ENCODE data around the gene KRT8. TPM values are rescaled to one million over a fixed set of nuclear protein-coding genes. Genes with fewer than 3 reads are reported as not detected.

The KRT8 gene
- total RNA-seq, 1 donor from 2014 or later, result 194 TPM

GRCh38 chr12:52946797-52947547 lies 42.1 kb upstream of the KRT8 start:
- peaks cover 56% of the 10 kb centered on the region for H3K4me1 Mint-ChIP-seq (ENCODE audit: unreplicated experiment)
- peaks cover 26% of the 10 kb centered on the region for H3K36me3 Mint-ChIP-seq (ENCODE audit: low read depth, unreplicated experiment)
- H3K27ac Mint-ChIP-seq (ENCODE audit: unreplicated experiment), result no peak overlapping the region
- TF ChIP-seq CTCF (IDR thresholded peaks at IDR 0.05; ENCODE audit: unreplicated experiment), result no peak
- no peaks in the 10 kb centered on the region for H3K9me3 Mint-ChIP-seq (ENCODE audit: unreplicated experiment)
- no peak for DNase-seq (ENCODE audit: low spot score)
- H3K4me3 Mint-ChIP-seq (ENCODE audit: unreplicated experiment), result peak overlapping the region; percentile 3
- peaks cover 14% of the 10 kb centered on the region for H3K27me3 Mint-ChIP-seq (ENCODE audit: unreplicated experiment)

GRCh38 chr12:52946334-52946733 lies 41.5 kb upstream of the KRT8 start:
- H3K4me1 Mint-ChIP-seq (ENCODE audit: unreplicated experiment), result peaks cover 52% of the 10 kb centered on the region
- peaks cover 22% of the 10 kb centered on the region for H3K36me3 Mint-ChIP-seq (ENCODE audit: low read depth, unreplicated experiment)
- no peak overlapping the region for H3K27ac Mint-ChIP-seq (ENCODE audit: unreplicated experiment)
- no peaks in the 10 kb centered on the region for H3K9me3 Mint-ChIP-seq (ENCODE audit: unreplicated experiment)
- peaks cover 12% of the 10 kb centered on the region for H3K27me3 Mint-ChIP-seq (ENCODE audit: unreplicated experiment)
- H3K4me3 Mint-ChIP-seq (ENCODE audit: unreplicated experiment), result no peak overlapping the region
- DNase-seq (ENCODE audit: low spot score), result no peak
- no peak for TF ChIP-seq CTCF (IDR thresholded peaks at IDR 0.05; ENCODE audit: unreplicated experiment)

- H3K27me3 Mint-ChIP-seq (ENCODE audit: unreplicated experiment), result peaks cover 8% of the 10 kb centered on the region
- peak overlapping the region; percentile 37 for H3K4me3 Mint-ChIP-seq (ENCODE audit: unreplicated experiment)
- H3K36me3 Mint-ChIP-seq (ENCODE audit: low read depth, unreplicated experiment), result peaks cover 15% of the 10 kb centered on the region
- no peak for TF ChIP-seq CTCF (IDR thresholded peaks at IDR 0.05; ENCODE audit: unreplicated experiment)
- peaks cover 44% of the 10 kb centered on the region for H3K4me1 Mint-ChIP-seq (ENCODE audit: unreplicated experiment)
- H3K27ac Mint-ChIP-seq (ENCODE audit: unreplicated experiment), result peak overlapping the region; percentile 92
- DNase-seq (ENCODE audit: low spot score), result no peak
- H3K9me3 Mint-ChIP-seq (ENCODE audit: unreplicated experiment), result no peaks in the 10 kb centered on the region
Observed at GRCh38 chr12:52945389-52946232, 40.7 kb upstream of the KRT8 start.

- Mint-ChIP-seq H3K4me3 (ENCODE audit: unreplicated experiment) (peak overlapping the region; percentile 69), H3K9me3 (ENCODE audit: unreplicated experiment) (no peaks in the 10 kb centered on the region), H3K36me3 (ENCODE audit: low read depth, unreplicated experiment) (peaks cover 7% of the 10 kb centered on the region), H3K27me3 (ENCODE audit: unreplicated experiment) (peaks cover 4% of the 10 kb centered on the region), H3K4me1 (ENCODE audit: unreplicated experiment) (peaks cover 38% of the 10 kb centered on the region), H3K27ac (ENCODE audit: unreplicated experiment) (peak overlapping the region; percentile 92)
- no peak for TF ChIP-seq CTCF (IDR thresholded peaks at IDR 0.05; ENCODE audit: unreplicated experiment)
- DNase-seq (ENCODE audit: low spot score), result no peak
Observed at GRCh38 chr12:52944683-52945388, 40.0 kb upstream of the KRT8 start.
